ENCODE measurements around the gene CYP11A1.
A peak's percentile ranks its signal among the peaks of the same experiment; 100 is the strongest.

CYP11A1 gene

DNA sequence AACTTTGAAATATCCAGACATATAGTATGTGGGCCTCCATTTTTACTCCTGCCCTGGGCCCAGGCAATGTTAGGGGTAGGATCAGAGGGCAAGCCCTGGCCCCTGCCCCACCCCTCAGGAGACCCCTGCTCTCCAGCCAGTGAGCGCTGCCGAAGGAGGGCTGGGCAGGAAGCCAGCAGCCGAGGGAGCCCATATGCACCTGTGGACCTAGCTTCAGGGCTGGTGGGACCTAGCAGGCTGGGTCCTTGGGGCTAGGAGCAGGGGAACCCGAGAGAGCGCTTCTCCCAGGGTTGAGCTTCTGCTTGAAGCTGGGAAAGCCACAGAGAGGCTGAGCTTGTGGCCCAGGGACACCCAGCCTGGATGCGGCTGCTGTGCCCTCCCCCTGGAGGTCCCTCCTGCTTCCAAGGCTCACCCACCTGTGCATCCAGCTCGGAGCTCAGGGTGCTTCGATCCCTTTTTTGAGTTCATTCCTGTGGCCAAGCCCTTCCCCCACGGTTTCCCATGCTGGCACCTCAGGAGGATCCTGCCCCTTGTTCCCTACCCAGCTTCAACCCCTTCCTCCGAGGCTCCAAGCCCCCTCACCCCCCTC is 21.0 kb upstream of the CYP11A1 start:
- no peak for DNase-seq

DNA sequence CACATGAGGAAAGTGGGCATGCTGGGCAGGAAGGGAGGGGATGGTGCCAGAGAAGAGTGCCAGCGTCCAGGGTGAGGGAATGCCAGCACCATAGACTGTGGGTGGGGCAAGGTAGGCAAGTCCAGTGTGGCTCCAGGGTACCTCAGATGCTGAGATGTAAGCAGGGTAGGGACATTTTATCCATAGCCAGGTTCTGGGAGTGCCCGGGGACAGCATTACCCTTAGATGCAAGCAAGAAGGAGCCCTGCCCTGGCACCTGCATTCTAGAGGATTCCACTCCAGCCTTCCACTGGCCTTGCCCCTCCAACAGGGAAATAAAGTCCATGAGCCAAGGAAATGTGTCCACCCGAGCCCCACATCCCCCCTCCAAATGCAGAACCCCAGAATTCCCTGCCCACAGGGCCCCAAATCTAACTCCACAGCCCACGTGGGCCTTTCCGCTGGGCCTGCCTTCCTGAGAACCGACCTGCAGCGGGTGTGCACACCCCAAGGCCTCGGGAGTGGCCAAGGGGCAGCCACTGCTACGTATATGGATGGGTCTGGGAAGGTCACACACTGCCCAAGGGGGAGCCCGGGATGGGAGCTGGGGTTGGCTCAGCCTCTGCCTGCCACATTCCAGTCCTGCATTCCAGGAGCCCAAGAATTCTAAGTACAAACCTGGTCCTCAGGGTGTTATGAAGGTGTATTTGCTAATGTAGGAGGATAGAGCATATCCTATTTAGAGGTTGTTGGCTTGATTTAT is 20.3 kb upstream of the CYP11A1 start:
- DNase-seq = no peak

DNA sequence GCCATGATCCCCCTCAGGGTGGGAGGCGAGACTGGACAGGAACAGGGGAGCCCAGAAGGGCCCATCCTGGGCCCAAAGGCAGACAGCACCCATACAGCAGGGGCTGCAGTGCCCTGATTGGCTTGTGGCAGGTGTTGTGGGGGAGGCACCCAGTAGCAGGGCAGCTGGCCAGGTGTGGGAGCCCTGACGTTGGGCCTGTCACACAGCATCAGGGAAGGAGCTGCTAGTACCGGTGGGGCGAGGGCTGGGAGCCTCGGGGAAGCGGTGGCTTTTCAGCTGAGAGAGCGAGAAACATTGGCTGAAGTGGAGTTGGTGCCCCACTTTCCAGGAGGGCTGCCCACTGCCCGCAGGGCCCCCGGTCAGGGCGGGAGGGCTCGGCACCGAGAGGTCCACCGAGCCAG is 19.7 kb upstream of the CYP11A1 start:
- no peak for DNase-seq

DNA sequence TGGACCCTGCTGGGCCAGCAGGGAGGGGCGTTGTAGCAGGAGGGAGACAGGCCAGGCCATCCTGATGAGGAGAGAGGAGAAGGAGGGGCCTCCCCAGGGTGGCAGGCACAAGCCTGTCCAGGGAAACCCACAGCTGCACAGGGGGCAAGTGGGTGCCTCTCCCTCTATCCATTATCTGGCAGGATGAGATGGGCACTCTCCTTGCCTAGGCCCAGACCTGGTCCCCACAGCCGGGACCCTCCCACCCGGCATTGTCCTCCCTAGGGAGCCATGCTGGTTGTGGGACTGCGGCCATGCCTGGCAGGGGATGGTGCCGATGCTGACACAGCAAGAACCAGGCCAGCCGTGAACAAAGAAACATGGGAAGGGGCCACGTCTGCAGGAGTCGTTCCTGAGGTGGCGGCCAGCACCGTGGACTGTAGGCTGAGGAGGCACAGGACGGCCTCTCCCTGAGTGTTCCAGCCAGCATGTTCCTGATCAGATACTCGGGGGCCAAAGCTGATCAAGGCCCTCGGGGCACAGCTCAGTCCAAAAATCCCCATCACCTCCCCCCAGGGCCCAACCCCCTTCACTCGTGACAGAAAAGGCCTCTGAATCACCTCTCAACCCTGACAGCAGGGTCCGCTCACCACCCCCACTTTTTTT is 19.2 kb upstream of the CYP11A1 start:
- DNase-seq = no peak

DNA sequence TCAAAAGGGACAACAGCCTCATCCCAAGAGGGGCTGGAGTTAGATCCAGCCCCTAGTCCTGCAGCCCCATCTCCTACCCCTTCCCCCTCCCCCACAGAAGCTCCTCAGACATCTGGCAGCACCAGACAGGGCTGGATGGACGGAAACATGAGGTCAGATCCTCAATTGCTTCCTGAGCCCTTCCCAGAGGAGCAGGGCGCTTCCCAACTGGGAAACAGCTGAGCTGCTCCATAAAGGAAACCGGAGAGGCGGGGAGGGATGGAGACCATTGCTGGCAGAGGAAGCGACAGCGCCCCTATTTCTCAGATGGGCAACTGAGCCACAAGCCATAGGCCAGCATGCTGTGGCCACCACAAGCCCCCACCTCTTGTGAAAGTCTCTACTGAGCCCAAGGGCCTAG is 18.3 kb upstream of the CYP11A1 start:
- no peak for DNase-seq

DNA sequence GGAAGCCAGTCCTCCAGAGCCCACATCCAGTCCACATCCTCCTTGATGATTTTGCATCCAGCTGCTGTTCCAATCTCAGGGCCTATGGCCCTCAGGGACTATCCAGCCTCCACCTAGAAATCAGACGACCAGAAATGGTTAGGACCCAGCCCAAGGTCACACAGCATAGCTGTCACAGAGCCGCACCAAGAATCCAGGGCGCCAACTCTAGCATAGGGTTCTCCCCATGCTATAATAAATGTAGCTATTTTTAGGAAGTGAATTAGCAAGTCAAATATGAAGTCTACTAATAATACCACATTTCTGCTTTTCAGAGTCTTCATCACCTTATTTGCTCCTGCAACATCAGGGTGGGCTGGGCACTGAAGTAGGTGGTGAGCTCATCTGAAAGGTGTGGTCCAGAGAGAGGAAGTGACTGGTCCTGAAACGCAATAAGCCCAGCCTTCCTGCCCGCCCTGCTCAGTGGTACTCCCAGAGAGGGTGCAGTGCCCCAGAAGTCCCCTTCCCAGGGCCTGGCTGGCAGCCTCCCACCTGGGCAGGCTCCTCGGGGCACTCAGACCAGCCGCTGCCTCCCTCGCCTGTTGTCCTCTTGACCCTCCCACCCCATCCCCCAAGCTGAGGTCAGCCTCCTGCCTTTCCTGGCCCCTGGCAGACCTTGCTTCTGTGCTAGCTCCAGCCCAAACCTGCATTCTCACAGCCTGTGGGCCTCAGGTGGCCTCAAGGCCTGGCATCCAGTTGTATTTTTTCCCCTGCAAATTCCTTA is 17.6 kb upstream of the CYP11A1 start:
- peak; percentile 67 for DNase-seq

DNA sequence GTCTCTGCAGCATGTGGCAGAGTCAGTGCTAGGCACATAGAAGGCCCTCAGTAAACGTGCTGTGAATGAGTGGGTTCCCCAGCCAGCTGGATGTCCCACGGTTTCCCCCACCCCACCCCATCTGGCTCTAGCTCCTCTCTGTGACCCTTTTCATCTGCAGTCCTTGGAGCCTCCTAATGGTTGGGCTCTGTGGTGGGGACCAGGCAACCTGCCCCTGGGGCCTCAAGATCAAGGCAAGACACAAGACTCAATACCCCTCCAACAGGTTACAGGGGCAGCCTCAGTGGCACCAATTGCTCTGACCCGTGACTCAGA is 17.1 kb upstream of the CYP11A1 start:
- DNase-seq = no peak

DNA sequence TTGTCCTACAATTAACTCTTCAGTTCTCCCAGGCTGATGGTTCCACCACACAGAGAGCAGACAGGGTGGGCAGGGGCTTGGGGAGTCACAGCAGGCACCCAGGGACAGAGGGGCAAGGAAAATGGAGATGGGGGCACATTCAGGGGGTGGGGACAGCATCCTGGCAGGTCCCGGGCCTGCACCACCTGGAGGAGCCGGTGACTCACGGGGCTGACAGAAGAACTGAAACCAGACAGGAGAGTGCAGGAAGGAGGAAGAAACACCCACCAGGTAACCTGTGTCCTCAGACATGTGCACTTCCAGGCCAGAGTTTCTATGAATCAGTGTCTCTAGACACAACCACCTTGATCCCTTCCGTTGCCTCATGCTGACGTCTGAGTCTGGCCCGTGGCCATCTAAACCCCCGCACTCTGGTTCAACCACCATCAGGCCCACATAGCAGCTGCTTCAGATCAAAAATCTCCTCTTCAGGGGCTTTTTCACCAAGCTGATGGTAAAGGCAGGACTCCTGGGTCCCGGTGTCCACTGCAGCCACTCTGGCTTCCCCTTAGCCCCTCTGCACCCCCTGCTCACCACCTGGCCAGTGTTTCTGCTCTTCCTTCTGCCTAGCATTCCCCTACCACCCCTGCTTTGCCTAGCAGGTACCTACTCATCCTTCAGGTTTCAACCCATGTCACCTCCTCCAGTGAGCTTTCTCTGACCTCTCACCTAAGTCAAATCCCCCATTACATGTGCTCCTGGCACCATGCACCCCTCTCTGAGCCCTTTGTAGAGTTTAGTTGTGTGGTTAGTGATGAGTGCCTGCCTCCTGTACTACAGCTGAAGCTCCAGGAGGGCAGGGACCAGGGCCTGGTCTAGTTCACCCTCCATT is 16.5 kb upstream of the CYP11A1 start:
- no peak for DNase-seq

DNA sequence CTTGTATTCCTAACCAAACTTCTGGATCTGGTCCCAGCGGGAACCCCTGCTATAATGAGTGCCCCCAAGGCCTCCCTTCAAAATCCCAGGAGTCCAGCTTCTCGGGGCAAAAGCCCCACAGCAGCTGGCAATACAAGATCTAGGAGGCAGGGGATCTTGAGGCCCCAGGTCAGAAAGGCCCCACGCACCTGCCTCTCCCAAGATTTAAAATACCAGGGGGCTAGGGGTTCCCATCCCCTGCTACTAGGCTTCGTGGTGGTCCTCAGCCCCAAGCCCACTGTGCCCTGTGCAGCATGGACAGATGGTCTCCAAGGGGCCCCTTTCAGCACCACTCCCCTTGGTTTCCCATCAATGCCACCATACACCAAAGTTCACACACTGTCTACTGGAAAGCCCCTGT is 15.8 kb upstream of the CYP11A1 start:
- DNase-seq = no peak

DNA sequence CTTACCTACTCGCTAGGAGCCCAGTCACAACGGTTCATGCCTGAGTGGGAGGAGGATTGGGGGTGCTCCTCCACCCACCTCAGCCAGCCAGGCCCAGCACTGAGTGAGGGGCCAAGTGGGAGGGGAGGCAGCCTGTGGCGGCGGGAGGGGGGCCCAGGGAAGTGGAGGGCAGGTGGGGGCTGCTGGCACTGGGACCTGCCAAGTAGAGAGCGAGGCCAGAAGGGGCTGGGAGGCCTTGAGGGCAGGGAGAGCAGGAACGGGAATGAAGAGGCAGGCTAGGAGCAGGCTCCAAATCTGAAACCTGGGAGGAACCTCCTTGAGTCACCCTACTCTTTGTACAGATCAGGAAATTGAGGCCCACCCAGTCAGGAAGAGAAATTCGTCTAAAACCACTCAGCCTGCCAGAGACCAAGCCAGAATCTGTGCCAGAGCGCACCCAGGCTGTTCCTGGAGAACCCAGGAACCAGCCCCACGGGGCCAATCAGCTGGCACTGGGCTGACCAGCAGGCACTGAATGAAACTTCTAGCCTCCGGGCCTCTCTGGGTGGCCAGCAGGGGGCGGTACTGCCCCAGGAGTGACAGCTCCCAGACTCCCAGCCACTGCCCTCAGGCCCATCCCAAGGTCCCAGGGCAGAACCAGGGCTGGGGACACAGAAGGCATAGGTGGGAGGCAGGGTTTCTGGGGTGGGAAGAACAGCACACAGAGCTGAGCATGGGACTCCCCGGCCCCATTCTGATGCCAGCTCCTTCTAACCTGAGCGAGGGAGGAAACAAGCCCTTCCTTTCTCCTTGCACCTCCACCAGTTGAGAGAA is 14.8 kb upstream of the CYP11A1 start:
- DNase-seq = peak; percentile 72

DNA sequence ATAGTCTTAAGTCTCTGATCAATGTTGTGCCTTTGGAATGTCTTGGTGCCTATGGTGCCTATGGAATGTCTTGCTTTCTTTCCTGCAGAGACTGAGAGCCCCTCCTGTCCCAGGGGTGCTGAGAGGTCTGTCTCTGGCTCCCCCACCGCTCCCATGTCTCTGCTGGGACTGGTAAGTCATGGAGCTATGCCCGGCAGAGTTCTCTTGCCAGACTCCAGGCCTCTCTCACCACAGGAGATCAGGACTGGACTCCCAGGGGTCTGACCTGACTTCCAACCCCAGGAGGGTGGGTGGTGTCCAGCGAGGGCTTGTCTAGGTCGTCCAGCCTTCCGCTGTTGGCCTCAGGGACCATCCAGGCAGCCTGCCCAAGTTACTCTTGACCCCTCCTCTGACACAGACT is 14.0 kb upstream of the CYP11A1 start:
- no peak for DNase-seq

DNA sequence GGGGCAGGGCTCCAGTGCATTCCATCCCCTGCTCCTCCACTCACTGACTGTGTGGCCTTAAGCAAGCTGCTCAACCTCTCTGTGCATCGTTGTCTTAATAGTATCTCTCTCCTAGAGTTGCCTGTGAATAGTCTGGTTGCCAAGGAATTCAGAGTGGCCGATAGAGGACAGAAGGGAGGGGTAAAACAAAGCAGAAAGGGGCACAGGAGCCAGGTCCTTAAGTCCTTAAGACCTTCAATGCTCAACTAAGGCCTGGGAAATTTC is 13.7 kb upstream of the CYP11A1 start:
- no peak for DNase-seq

DNA sequence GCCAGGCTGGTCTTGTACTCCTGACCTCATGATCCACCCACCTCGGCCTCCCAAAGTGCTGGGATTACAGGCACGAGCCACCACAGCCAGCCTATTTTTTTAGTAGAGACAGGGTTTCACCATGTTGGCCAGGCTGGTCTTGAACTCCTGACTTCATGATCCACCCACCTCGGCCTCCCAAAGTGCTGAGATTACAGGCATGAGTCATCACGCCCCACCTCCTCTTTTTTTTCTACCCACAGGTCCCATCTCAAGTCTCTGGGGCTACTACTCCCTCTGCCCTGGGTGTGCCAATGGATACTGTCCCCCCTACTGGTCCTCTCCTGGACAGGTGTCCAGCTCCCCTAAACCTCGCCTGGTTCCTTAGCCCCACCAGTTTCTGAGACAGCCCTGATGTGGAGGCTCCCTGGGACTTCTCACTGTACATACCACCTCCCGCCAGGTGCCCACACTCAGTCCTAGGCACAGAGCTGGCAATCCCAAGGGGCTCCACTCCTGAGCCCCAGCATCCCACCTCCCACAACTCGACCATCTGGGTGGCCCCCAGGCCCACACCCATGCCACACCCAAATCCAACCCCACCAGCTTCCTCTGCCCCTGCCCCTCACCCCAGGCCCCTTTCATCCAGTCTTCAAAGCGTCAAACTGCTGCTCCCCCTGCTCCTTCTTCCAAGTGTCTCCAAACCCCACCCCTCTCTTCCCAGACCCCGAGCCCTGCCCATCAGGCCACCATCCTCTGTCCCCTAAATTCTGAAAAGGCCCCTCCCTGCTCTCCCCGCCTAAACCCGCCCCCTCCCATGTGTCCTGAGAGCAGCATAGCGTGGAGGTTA is 13.1 kb upstream of the CYP11A1 start:
- no peak for DNase-seq

DNA sequence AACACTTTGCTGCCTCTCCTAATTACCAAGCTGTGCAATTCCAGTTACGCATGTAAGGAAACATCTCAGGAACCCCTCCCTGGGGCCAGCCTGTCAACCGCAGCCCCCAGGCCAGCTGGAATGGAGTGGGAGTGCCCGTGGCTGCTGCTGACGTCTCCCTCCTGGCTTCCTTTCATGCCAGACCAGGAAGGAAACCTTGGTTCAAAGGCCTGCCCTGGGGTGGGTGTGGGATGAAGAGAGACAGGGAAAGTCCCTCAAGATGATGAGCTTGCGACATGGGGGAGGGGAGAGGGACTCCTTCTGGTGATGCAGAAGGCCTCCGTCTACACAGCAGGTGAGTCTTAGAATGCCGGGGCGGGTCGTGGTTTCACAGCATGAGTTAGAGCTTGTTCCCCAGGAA is 11.4 kb upstream of the CYP11A1 start:
- DNase-seq = peak; percentile 64

DNA sequence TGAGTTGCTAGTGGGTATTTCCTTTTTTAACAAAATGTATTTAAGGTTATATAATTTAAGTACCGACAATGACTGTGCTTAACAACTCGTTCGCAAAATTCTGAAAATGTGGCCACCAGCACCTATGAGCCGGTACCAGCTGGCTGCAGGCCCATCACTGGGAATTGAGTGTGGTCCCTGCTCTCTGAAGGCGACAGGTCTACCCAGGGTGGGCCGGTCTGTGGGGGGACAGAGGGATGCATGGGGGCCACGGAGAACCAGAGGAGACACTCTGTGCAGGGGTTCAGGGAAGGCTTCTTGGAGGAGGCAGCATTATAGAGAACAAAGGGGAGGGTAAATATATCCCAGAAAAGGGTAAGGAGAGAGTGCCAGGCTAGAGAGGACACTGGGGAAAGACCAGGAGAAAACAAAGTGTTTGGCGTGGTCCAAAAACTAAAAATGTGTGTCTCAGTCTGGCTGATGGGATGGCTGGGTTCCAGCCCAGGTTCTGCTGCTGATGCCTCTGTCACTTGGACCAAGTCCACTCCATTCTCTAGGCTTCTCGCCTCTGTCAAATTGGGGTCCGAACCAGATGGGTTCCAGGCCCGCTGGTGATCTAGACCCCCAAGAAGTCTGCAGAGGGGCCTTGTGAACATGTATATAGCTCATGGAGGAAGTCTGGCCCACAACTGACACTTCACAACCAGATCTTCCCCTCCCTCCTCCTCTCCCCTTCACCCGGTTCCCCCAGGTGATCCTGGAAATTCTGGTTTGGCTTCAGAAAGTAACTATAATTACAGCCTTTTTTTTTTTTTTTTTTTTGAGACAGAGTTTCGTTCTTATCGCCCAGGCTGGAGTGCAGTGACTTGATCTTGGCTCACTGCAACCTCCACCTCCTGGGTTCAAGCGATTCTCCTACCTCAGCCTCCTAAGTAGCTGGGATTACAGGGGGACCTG is 10.7 kb upstream of the CYP11A1 start:
- DNase-seq = no peak

DNA sequence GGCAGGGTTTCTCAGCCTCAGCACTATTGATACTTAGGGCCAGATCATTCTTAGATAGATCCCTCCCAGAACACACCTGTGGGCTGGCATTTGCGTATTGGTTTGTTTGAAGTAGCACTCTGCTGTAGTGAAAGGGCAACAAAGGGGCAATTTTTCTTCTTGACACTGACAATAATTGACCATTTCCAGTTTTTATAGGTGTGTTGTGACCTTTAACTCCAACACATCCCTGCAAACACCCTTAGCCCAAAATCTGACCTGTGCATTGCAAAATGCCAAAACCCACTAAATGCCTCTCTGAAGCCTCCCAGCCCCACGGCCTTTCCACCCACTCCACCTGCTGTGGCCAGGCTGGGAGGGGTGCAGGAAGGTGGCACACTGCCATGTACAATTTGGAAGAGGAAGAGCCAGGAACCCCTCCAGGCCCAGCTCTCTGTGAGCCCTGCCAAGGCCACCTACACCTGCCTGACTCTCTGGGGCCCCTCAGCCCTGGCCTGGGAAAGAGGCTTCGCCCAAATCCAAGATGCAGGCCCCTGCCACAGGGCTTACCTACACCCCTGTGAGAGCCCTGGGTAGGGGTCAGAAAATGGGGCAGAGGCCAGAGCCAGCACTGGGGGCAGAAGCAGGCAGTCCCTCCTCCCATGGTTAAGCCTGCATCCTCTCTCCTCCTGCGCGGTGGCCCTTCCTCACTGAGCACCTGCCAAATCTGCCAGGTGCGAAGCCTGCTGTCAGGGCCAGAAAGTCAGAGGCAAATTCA is 9.6 kb upstream of the CYP11A1 start:
- no peak for DNase-seq

DNA sequence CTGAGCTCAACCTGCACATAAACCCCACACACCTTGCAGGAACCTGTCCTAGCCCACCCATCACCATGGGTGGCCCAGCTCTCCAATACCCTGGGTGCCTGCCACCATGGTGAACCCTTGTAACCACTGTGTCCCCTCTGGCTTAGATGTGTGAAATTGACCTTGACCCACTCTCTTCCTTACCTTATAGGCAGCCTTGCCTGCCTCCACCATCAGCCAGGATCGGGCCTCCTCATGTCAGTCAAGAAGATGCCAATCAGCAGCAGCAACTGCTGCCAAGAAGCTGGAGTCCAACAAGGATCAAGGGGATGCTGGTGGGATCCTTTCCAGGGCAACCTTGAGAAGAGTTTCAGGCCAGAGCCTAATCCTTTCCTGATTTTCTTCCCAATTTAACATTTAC is 8.8 kb upstream of the CYP11A1 start:
- DNase-seq = no peak

DNA sequence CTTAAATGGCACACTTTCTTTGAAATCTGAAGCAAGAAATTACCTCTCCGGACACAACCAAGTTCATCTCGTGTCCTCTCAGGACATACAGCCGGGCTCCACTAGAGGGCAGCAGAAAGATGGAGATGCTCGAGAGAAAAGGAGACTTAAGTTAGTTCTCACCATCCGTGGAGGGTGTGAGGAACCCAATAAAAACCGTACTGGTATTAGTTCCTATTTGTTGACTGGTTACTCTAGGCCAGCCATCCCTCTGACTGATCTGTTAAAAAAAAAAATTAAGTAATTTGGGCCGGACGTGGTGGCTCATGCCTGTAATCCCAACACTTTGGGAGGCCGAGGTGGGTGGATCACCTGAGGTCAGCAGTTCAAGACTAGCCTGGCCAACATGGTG is 7.9 kb upstream of the CYP11A1 start:
- DNase-seq = peak; percentile 79

DNA sequence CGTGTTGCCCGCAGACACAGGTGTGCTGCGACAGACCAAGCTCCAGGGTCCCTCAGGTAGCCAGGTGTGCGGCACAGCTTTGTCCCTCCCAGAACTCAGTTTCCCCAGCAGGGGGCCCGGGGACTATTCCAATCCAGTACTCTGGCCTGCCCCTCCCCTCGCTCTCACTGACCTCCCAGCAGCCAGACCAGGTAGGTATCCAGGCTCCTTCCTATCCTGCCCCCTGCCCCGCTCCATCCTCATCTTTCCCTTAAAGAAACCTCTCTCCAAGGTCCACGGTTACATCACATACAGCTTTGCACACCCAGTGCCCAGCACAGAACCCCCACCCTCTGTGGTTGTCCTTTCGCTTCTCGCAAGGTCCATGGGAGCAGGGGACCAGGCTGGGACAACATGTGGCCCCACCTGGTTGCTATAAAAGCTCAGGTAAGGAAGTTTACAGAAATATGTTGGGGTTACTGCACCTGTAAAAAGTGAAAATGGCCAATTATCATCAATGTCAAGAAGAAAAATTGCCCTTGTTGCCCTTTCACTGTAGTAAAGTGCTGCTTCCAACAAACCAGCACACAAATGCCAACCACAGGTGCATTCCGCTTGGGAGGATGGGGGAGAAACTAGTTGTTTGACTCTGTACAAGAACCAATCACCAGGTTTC is 7.3 kb upstream of the CYP11A1 start:
- no peak for DNase-seq

Data from fibroblast of skin of back (primary cell).